GM21360 (cell line): Measurements from ENCODE around the gene PALS1.
"Not testable (repeated sequence)": the region's sequence is repeated elsewhere in the genome, so short reads cannot be mapped to it uniquely, and the experiment has no call there.

ENCODE experiments used
- ATAC-seq: cut with Tn5 transposase; IDR thresholded peaks from one replicate; pipeline ENCODE4 v1.9.1; 2021; ENCODE audit warnings: mild to moderate bottlenecking, moderate library complexity; ENCODE audit not compliant: unreplicated experiment

The PALS1 gene

DNA sequence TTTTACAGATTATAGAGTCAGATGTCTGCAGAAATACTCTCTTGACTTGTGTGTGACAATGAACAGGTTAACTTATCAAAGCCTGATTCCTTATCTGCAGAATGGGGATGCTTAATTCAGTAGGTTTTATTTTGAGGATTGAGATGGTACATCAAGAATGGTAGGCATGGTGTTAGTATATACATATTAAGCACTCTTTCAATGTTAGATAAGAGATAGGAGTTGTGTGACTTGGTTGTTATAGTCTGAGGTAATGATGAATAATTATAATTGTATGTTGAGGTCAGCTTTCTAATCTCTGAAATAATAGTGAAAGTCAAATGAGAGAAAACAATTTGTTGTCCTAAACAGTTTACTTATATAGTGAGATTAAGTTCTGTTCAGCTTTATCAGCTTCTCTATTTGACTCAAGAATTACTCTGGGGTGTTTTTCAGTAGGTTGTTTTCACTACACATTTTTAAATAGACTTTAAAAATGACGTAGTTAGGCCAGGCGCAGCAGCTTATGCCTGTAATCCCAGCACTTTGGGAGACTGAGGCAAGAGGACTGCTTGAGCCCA is 11.9 kb downstream of the PALS1 start:
- ATAC-seq: no peak

DNA sequence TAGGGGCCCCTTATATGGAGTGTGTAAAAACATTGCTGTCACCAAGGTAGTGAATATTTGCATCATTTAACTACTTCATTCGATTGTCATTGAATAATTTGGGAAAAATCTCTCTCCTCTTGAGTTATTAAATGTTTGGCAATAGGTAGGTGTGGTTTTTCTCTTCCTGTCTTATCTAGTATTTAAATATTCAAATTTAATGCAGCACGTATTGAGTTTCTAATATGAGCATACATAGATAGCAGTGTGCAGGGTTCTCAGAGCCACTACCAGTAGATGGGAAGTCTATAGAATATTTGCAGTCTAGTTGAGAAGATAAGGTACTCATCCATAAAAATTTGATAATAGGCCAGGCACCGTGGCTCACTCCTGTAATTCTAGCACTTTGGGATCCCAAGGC is 16.7 kb downstream of the PALS1 start:
- ATAC-seq: no peak

DNA sequence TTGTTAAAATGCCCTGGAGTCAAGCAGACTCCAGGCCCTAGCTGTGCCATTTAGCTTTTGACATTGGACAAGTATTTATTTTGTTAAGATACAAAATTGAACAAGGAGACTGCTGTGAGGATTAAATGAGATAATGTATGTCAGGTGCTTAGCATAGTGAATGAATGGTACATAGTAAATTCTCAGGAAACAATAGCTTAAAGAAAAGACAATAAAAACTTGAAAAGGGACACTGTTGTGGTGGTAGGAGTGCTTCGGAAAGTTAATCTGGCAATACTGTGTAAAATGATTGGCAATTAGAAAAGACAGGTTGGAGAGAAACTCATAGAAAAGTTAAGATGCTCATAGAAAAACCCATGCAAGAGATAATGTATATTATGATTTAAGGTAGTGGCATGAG is 19.7 kb downstream of the PALS1 start:
- no peak for ATAC-seq

DNA sequence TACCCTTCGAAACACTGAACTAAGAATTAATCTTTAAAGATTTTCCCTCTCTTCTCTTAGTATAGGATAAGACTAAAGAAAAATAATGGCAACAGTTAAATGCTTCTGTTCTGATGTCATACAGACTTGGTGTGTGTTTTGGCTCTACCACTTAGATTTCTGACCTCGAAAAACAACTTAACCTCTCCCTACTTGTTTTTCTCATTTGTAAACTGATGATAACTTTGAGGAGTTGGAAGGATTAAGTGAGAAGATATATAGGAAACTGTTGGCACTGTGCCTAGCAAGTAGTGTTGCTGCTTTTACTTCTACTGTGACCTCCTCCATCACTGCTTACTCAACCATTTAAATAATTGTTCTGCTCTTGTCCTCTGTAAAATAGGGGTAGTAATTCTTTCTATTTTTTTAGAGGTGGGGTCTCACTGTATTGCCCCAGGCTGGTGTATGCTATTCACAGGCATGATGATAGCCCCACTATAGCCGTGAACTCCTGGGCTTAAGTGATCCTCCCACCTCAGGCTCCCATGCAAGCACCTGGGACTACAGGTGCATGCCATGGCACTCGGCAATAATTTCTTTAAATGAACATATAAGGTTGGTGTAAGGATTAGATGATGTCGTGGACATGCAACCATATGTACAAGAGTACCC is 22.4 kb downstream of the PALS1 start:
- no peak for ATAC-seq

DNA sequence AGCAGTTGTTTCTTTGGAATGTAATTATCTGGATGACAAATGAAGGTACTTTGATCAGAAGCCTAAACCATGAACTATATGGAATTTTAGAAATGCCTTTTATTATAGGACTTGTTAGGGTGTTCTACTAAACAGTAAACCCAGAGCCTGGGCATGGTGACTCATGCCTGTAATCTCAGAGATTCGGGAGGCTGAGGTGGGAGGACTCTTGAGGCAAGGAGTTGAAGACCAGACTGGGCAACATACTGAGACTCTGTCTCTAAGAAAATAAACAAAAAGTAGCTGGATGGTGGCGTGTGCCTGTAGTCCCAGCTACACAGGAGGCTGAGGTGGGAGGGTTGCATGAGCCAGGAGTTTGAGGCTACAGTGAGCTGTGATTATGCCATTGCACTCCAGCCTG is 23.9 kb downstream of the PALS1 start:
- ATAC-seq: no peak

DNA sequence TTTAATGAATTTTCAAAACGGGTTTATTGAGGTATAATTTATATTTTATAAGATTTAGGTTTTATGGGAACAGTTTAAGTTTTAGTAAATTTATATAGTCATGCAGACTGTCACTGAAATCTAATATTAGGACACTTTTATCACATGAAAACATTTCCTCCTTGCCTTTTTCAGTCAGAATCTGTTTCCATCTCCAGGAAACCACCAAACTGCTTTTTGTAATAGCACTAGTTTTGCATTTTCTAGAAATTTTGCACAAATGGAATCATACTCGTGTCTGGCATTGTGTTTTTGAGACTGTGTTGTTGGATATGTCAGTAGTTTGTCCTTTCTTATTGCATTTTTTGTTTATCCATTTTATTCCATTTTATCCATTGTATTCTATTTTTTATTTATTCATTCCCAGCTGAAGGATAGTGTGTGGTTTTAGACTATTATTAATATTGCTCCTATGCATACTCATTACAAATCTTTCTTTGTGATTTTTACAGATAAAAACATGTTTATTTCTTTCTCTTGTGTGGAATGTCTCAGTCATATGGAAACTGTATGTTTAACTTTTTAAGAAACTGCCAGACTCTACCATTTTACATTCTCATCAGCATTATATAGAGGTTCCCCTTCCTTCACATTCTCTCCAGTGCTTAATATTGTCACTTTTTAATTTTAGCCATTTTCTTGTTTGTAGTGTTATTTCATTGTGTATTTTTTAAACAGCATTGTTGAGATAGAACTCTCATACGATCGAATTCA is 26.5 kb downstream of the PALS1 start:
- no peak for ATAC-seq

DNA sequence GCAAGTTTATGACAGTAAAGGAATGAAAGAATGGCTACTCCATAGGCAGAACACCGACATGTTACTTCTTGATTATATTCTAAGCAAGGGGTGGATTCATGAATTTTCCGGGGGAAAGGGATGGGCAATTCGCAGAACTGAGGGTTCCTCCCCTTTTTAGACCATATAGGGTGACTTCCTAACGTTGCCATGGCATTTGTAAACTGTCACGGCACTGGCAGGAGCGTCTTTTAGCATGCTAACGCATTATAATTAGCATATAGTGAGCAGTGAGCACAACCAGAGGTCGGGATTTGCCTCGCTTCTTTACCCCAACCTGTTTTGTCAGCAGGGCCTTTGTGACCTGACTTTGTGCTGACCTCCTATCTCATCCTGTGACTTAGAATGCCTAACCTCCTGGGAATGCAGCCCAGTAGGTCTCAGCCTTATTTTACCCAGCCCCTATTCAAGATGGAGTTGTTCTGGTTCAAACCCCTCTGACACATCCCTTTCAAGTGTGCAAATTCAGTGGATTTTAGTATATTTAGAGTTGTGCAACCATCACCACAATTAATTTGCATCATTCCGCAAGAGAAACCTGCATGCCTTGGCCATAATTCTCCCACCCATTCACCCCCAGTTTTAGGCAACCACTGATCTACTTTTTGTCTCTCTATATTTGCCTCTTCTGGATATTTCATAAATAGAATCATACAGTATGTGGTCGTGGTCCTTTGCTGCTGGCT is 27.4 kb downstream of the PALS1 start:
- no peak for ATAC-seq

DNA sequence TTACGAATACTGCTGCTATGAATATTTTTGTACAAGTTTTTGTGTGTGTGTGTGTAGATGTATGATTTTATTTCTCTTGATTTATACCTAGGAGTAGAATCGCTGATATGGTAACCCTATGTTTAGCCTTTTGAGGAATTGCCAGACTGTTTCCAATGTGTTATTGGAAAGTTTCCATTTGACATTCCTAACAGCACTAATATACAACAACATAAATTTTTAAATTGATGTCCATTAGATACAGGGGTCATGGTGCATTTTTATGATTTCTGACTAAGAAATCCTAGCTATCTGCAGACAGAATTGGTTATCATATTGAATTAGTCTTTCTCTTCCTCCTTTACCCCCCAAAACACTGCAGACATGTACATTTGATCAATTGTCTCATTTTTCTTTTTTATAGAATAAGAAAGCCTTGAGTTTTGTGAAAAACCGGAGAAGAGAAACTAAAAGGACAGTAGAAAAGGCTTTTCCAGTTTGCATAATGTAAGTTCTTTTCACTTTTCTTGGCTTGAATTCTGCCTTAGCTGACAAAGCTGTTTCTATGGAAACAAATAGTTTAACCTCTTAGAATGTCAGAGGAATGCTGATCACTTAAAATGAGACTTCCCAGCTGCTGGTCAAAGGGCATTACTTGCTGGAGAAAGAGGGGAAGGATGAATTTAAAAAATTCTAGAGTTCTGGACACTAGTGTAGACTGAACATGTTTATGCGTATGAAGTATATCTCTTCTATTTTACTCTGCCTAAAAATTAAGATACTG is 28.2 kb downstream of the PALS1 start:
- ATAC-seq: no peak

DNA sequence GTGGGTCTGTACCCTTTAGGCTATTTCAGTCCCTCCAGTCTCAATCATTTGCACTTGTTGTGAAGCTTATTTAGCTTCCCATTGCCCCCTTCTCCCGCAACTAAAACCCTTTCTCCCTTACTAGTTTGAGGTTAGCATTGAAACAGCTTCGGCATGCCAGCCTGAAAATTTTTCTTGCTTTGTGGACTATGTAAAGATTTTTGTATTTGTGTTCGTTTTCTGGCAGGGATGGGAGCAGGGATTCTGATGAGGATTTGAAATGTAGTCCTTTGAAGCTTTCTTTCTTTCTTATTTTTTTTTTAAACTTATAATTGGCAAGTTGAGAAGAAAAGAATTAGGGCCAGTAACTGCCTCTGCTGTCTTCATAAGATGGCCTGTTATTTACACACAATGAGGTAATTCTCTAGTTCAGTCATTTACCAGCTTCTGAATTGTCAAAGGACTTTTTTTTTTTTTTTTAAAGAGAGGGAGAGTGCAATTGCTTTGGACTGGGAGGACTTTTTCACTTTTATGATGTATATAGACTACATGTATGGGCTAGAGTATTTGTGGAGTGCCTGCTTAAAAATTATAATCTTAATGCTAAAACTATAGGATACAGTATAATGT is 29.0 kb downstream of the PALS1 start:
- no peak for ATAC-seq

DNA sequence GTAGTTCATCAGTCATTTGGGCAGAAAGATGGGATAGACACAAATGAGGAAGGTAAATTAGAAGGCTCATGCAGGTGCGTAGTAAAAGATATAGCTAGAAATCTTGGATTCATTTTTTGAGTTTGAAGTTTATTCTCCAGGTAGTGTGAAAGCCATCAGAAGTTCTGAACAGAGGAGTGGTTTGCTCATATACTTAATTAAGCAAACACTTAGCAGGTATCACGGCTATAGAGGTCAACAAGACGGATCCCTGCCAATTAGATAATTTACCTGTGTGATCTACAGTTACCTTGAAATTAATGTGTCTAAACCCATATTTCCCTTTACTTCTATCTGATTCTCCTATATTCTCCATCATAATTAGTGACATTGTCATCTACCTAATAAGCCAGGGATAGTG is 29.7 kb downstream of the PALS1 start:
- no peak for ATAC-seq

DNA sequence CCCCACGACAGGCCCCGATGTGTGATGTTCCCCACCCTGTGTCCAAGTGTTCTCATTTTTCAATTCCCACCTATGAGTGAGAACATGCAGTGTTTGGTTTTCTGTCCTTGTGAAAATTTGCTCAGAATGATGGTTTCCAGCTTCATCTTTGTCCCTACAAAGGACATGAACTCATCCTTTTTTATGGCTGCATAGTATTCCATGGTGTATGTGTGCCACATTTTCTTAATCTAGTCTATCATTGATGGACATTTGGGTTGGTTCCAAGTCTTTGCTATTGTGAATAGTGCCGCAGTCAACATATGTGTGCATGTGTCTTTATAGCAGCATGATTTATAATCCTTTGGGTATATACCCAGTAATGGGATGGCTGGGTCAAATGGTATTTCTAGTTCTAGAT is 32.0 kb downstream of the PALS1 start:
- ATAC-seq: not testable (repeated sequence)

DNA sequence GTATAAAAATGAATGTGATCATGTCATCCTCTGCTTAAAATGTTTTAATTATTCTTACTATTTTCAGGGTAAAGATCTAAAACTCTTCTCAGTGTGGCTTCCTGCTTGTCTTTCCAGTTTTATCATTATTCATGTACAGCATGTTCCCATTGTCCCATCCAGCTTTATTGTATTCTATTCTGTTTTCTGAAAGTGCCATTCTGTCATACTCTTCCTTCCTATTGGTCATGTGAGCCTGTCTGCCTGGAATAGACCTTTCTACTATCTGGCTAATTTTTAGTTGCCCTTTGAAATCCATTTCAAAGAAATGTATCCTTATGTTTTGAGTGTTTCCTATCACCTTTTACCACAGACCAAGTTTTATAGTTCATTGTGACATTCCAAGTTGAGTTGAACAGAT is 34.9 kb downstream of the PALS1 start:
- no peak for ATAC-seq

DNA sequence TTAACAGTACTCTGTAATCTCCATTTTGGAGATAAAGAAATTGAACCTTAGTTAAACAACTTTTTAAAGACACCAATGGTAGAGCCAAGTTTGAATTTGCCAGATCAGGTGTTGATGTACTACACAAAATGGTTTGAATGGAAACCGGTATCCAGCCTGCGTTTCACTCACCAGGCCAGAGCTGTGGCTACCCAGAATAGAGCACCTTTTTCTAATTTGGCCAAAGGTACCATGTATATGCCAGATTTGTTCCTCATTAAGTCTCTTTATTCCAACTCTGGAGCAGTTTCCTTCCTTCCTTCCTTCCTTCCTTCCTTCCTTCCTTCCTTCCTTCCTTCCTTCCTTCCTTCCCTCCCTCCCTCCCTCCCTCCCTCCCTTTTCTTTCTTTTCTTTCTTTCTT is 39.3 kb downstream of the PALS1 start:
- ATAC-seq: no peak

DNA sequence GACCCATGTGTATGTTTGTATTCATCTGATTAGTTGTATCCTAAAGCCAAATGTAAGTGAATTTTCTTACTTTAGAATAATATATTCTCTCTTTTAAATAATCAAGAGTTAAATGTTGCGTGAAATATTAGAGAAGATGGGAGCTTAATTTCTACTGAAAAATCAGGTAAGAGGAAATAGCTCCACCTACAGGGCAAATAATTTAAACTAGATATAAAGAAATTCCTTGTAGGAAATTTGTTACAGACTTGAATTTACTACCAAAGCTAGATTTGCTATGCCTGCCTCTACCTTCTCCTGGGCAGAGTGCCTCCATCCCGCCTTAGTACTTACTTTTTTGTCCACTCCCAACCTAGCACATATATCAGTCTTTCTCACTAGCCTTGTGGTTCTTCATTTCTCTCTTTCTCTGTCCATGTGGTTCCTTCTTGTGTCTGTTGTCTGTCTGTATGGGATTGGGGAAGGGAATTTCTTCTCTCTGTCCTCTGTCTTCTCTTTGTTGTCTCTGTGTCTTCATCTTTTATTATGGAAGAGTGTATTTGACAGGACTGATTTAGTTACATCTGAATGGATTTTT is 44.7 kb downstream of the PALS1 start:
- no peak for ATAC-seq
